ENCODE data around the gene ANO10.
"Not testable (repeated sequence)": the region's sequence is repeated elsewhere in the genome, so short reads cannot be mapped to it uniquely, and the experiment has no call there.

ANO10 gene

GRCh38 chr3:43621656-43622432 lies at the start of gene ANO10:
Gene ANO10, minus strand, starts transcription at chr3:43622011. Its CDS starts 16,159 bp downstream, at chr3:43605852.
- in situ Hi-C loops (cut with MboI; ENCODE audit: low sequenced_read_pairs), result no loop called here

- in situ Hi-C loops (cut with MboI; ENCODE audit: low sequenced_read_pairs), result no loop called here
Measured at GRCh38 chr3:43670635-43671522, 49.1 kb upstream of the ANO10 start.

- in situ Hi-C loops (cut with MboI; ENCODE audit: low sequenced_read_pairs), result not testable (repeated sequence)
Measured at GRCh38 chr3:43665011-43665410, 43.2 kb upstream of the ANO10 start.

- in situ Hi-C loops (cut with MboI; ENCODE audit: low sequenced_read_pairs), result not testable (repeated sequence)
Measured at GRCh38 chr3:43661376-43661775, 39.6 kb upstream of the ANO10 start.

- in situ Hi-C loops (cut with MboI; ENCODE audit: low sequenced_read_pairs), result no loop called here
Measured at GRCh38 chr3:43659250-43659880, 37.6 kb upstream of the ANO10 start.

GRCh38 chr3:43656390-43656789 lies 34.6 kb upstream of the ANO10 start:
- in situ Hi-C loops (cut with MboI; ENCODE audit: low sequenced_read_pairs), result not testable (repeated sequence)

- in situ Hi-C loops (cut with MboI; ENCODE audit: low sequenced_read_pairs), result no loop called here
Measured at GRCh38 chr3:43650345-43650744, 28.5 kb upstream of the ANO10 start.

GRCh38 chr3:43649365-43649968 lies 27.7 kb upstream of the ANO10 start:
- in situ Hi-C loops (cut with MboI; ENCODE audit: low sequenced_read_pairs), result no loop called here

GRCh38 chr3:43648957-43649356 lies 27.1 kb upstream of the ANO10 start:
- in situ Hi-C loops (cut with MboI; ENCODE audit: low sequenced_read_pairs), result no loop called here

GRCh38 chr3:43647331-43648166 lies 25.7 kb upstream of the ANO10 start:
- in situ Hi-C loops (cut with MboI; ENCODE audit: low sequenced_read_pairs), result no loop called here

GRCh38 chr3:43644443-43644842 lies 22.6 kb upstream of the ANO10 start:
- in situ Hi-C loops (cut with MboI; ENCODE audit: low sequenced_read_pairs), result no loop called here

- in situ Hi-C loops (cut with MboI; ENCODE audit: low sequenced_read_pairs), result no loop called here
Measured at GRCh38 chr3:43641306-43642114, 19.7 kb upstream of the ANO10 start.

GRCh38 chr3:43640681-43641080 lies 18.9 kb upstream of the ANO10 start:
- in situ Hi-C loops (cut with MboI; ENCODE audit: low sequenced_read_pairs), result no loop called here

GRCh38 chr3:43638594-43639447 lies 17.0 kb upstream of the ANO10 start:
- in situ Hi-C loops (cut with MboI; ENCODE audit: low sequenced_read_pairs), result no loop called here

- in situ Hi-C loops (cut with MboI; ENCODE audit: low sequenced_read_pairs), result no loop called here
Measured at GRCh38 chr3:43637702-43638101, 15.9 kb upstream of the ANO10 start.

GRCh38 chr3:43632986-43633385 lies 11.2 kb upstream of the ANO10 start:
- in situ Hi-C loops (cut with MboI; ENCODE audit: low sequenced_read_pairs), result no loop called here

- in situ Hi-C loops (cut with MboI; ENCODE audit: low sequenced_read_pairs), result no loop called here
Measured at GRCh38 chr3:43632269-43632733, 10.5 kb upstream of the ANO10 start.

GRCh38 chr3:43629741-43630140 lies 7.9 kb upstream of the ANO10 start:
- in situ Hi-C loops (cut with MboI; ENCODE audit: low sequenced_read_pairs), result no loop called here

Measured in hTERT RPE-1 (cell line).